ENCODE measurements around the gene KLHL6. TPM values are rescaled to one million over a fixed set of nuclear protein-coding genes. Genes with fewer than 3 reads are reported as not detected.

Gene KLHL6
- total RNA-seq, 1 experiment from 2014 or later = 0.11 TPM

DNA sequence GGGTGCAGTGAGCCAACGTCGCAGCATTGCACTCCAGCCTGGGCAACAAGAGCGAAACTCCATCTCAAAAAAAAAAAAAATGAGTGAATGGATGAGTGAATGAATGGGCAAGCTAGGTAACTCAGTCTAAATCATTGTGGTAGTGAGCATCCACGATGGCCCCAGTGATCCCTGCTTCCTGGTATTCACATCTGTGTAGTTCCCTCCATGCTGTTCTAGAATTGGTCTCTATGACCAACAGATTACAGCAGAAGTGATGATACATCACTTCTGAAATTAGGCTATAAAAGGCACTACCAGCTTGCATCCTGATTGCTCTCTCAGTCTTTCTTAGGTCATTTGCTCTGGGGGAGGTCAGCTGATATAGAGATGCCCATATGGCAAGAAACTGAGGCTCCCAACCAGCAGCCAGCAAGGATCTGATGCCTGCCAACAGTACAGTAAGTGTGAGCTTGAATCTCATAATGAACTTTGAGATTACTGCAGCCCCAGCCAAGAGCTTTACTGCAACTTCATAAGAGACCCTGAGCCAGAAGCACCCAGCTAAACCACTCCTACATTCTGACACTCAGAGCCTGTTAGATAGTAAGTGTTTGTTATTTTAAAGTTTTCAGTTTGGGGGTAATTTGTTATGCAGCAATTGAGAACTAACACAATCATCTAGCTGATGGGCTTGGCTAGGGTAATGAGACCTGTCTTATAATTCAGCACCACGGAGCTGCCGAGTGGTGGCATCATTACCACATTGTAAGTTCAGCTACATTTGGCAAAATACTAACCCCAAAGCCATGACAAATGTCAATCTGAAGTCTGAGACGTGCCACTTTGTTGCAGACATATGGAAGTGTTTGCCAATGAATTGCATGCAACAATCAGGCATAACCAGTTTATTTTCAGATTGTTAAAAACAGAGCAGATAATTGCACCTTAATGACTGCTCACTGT lies 53.0 kb downstream of the KLHL6 start:
- CTCF ChIA-PET = interaction anchor here (1.0 to 2.5 kb wide), 5 partner anchors 12 to 265 kb away, joined by 3 to 7 read pairs (median 4); no protein-coding TSS in a partner anchor

DNA sequence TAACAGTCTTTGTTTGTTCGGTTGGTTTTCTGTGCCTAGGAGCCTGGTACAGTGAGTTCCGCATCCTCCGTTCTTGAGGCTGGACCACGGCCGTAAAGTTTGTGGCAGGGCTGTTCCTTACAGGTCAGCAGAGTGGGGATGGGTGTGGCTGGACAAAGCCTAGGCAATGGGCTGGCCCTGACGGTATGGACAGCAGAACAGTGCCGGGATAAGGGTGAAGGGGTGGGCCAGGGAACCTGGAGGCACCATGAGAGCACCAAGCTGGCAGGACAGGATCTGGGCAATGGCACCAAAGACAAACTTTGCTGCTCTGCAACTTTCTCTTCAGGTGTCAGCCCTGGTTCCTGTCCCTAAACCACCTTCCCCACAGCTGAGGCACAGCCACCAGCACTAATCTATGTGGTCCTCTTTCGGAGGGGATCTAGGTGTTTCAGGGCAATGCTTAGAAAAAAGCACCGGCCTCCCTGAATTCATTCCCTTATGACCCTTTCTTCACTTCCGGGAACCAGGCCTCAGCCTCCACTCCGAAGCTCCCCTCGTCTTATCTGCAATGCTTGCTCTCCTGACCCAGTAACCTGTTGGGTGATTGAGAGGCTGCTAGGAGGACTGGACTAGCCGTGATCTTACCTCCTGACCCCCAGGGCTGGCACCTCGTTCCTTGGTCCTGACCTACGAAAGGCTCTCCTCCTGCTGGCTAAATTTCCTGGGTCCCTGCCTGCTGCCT lies 54.4 kb downstream of the KLHL6 start:
- no peak overlapping the region for H3K4me3 Mint-ChIP-seq
- H3K27ac Mint-ChIP-seq = no peak overlapping the region
- ATAC-seq (no peak), DNase-seq (ENCODE audit: low spot score) (no peak)
- peaks cover 4% of the 10 kb centered on the region; the same call in 1 of the 2 replicates for H3K4me1 Mint-ChIP-seq
- TF ChIP-seq, protein P1, sequence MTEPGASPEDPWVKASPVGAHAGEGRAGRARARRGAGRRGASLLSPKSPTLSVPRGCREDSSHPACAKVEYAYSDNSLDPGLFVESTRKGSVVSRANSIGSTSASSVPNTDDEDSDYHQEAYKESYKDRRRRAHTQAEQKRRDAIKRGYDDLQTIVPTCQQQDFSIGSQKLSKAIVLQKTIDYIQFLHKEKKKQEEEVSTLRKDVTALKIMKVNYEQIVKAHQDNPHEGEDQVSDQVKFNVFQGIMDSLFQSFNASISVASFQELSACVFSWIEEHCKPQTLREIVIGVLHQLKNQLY (CRISPR knock-in tag; IDR thresholded peaks at IDR 0.05) = no peak
- TF ChIP-seq ZNF138 (CRISPR knock-in tag; conservative IDR thresholded peaks at IDR 0.05) = no peak
- TF ChIP-seq TEAD4 (CRISPR knock-in tag; IDR thresholded peaks at IDR 0.05) = no peak
- no peak for TF ChIP-seq FOXJ3 (CRISPR knock-in tag; IDR thresholded peaks at IDR 0.05; ENCODE audit: borderline replicate concordance)
- TF ChIP-seq TP53 (CRISPR knock-in tag; IDR thresholded peaks at IDR 0.05) = no peak
- no peak for TF ChIP-seq RORB (CRISPR knock-in tag; IDR thresholded peaks at IDR 0.05)
- TF ChIP-seq, protein P2, sequence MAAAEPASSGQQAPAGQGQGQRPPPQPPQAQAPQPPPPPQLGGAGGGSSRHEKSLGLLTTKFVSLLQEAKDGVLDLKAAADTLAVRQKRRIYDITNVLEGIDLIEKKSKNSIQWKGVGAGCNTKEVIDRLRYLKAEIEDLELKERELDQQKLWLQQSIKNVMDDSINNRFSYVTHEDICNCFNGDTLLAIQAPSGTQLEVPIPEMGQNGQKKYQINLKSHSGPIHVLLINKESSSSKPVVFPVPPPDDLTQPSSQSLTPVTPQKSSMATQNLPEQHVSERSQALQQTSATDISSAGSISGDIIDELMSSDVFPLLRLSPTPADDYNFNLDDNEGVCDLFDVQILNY (CRISPR knock-in tag; IDR thresholded peaks at IDR 0.05) = no peak
- no peak for TF ChIP-seq ZNF396 (CRISPR knock-in tag; IDR thresholded peaks at IDR 0.05; ENCODE audit: borderline replicate concordance)
- ChIA-PET CTCF (no interaction called here), POLR2A (no interaction called here)
- H3K36me3 Mint-ChIP-seq = no peaks in the 10 kb centered on the region
- H3K27me3 Mint-ChIP-seq (ENCODE audit: low read depth) = peaks cover 4% of the 10 kb centered on the region; the same call in 1 of the 2 replicates
- H3K9me3 Mint-ChIP-seq = 0 out of 2 replicates have a peak, but pooled peaks cover 3% of the 10 kb centered on the region

More for the DNA sequence above, 53.0 kb downstream of the KLHL6 start:
- DNase-seq (ENCODE audit: low spot score) (no peak), ATAC-seq (no peak)
- H3K9me3 Mint-ChIP-seq = 0 out of 2 replicates have a peak, but pooled peaks cover 4% of the 10 kb centered on the region
- H3K4me3 Mint-ChIP-seq = no peak overlapping the region
- POLR2A ChIA-PET = no interaction called here
- TF ChIP-seq, protein P3, sequence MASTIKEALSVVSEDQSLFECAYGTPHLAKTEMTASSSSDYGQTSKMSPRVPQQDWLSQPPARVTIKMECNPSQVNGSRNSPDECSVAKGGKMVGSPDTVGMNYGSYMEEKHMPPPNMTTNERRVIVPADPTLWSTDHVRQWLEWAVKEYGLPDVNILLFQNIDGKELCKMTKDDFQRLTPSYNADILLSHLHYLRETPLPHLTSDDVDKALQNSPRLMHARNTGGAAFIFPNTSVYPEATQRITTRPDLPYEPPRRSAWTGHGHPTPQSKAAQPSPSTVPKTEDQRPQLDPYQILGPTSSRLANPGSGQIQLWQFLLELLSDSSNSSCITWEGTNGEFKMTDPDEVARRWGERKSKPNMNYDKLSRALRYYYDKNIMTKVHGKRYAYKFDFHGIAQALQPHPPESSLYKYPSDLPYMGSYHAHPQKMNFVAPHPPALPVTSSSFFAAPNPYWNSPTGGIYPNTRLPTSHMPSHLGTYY (CRISPR knock-in tag; IDR thresholded peaks at IDR 0.05) = no peak
- TF ChIP-seq ZNF423 (CRISPR knock-in tag; IDR thresholded peaks at IDR 0.05) = no peak
- peaks cover 4% of the 10 kb centered on the region; the same call in 1 of the 2 replicates for H3K4me1 Mint-ChIP-seq
- H3K27ac Mint-ChIP-seq = no peak overlapping the region
- H3K27me3 Mint-ChIP-seq (ENCODE audit: low read depth) = peaks cover 4% of the 10 kb centered on the region; the same call in 1 of the 2 replicates
- H3K36me3 Mint-ChIP-seq = no peaks in the 10 kb centered on the region

DNA sequence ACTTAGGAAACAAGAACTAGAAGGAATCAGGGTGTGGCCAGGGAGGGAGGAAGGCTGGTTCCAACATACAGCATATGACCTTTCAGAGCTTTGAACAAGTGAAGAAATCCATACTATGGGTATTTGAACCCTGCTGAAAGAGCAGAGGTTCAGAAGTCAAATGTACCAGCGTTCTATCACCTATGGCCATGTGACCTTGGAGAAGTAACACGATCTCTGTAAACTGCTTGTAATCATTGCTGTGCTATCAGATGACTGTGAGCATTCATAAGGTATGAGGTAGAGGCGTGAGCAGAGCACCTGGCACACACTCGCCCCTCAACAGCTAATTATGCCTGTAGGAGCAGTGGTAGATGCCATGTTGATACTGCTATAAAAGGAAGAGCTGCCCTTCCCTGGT lies 55.2 kb downstream of the KLHL6 start:
- Mint-ChIP-seq H3K27me3 (ENCODE audit: low read depth) (peaks cover 4% of the 10 kb centered on the region; the same call in 1 of the 2 replicates), H3K4me1 (peaks cover 4% of the 10 kb centered on the region; the same call in 1 of the 2 replicates), H3K27ac (no peak overlapping the region), H3K9me3 (no peaks in the 10 kb centered on the region), H3K36me3 (no peaks in the 10 kb centered on the region), H3K4me3 (no peak overlapping the region)
- no peak for DNase-seq (ENCODE audit: low spot score)
- POLR2A ChIA-PET = no interaction called here
- CTCF ChIA-PET = no interaction called here
- no peak for ATAC-seq
- TF ChIP-seq, protein P4, sequence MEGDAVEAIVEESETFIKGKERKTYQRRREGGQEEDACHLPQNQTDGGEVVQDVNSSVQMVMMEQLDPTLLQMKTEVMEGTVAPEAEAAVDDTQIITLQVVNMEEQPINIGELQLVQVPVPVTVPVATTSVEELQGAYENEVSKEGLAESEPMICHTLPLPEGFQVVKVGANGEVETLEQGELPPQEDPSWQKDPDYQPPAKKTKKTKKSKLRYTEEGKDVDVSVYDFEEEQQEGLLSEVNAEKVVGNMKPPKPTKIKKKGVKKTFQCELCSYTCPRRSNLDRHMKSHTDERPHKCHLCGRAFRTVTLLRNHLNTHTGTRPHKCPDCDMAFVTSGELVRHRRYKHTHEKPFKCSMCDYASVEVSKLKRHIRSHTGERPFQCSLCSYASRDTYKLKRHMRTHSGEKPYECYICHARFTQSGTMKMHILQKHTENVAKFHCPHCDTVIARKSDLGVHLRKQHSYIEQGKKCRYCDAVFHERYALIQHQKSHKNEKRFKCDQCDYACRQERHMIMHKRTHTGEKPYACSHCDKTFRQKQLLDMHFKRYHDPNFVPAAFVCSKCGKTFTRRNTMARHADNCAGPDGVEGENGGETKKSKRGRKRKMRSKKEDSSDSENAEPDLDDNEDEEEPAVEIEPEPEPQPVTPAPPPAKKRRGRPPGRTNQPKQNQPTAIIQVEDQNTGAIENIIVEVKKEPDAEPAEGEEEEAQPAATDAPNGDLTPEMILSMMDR (IDR thresholded peaks at IDR 0.05) = no peak
- no peak for TF ChIP-seq NR3C1 (CRISPR knock-in tag; conservative IDR thresholded peaks at IDR 0.05; ENCODE audit: low read depth)
- no peak for TF ChIP-seq TEAD4 (CRISPR knock-in tag; IDR thresholded peaks at IDR 0.05)
- TF ChIP-seq, protein P5, sequence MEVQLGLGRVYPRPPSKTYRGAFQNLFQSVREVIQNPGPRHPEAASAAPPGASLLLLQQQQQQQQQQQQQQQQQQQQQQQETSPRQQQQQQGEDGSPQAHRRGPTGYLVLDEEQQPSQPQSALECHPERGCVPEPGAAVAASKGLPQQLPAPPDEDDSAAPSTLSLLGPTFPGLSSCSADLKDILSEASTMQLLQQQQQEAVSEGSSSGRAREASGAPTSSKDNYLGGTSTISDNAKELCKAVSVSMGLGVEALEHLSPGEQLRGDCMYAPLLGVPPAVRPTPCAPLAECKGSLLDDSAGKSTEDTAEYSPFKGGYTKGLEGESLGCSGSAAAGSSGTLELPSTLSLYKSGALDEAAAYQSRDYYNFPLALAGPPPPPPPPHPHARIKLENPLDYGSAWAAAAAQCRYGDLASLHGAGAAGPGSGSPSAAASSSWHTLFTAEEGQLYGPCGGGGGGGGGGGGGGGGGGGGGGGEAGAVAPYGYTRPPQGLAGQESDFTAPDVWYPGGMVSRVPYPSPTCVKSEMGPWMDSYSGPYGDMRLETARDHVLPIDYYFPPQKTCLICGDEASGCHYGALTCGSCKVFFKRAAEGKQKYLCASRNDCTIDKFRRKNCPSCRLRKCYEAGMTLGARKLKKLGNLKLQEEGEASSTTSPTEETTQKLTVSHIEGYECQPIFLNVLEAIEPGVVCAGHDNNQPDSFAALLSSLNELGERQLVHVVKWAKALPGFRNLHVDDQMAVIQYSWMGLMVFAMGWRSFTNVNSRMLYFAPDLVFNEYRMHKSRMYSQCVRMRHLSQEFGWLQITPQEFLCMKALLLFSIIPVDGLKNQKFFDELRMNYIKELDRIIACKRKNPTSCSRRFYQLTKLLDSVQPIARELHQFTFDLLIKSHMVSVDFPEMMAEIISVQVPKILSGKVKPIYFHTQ (CRISPR knock-in tag; IDR thresholded peaks at IDR 0.05) = no peak
- no peak for TF ChIP-seq EMX1 (CRISPR knock-in tag; IDR thresholded peaks at IDR 0.05)
- TF ChIP-seq, protein P6, sequence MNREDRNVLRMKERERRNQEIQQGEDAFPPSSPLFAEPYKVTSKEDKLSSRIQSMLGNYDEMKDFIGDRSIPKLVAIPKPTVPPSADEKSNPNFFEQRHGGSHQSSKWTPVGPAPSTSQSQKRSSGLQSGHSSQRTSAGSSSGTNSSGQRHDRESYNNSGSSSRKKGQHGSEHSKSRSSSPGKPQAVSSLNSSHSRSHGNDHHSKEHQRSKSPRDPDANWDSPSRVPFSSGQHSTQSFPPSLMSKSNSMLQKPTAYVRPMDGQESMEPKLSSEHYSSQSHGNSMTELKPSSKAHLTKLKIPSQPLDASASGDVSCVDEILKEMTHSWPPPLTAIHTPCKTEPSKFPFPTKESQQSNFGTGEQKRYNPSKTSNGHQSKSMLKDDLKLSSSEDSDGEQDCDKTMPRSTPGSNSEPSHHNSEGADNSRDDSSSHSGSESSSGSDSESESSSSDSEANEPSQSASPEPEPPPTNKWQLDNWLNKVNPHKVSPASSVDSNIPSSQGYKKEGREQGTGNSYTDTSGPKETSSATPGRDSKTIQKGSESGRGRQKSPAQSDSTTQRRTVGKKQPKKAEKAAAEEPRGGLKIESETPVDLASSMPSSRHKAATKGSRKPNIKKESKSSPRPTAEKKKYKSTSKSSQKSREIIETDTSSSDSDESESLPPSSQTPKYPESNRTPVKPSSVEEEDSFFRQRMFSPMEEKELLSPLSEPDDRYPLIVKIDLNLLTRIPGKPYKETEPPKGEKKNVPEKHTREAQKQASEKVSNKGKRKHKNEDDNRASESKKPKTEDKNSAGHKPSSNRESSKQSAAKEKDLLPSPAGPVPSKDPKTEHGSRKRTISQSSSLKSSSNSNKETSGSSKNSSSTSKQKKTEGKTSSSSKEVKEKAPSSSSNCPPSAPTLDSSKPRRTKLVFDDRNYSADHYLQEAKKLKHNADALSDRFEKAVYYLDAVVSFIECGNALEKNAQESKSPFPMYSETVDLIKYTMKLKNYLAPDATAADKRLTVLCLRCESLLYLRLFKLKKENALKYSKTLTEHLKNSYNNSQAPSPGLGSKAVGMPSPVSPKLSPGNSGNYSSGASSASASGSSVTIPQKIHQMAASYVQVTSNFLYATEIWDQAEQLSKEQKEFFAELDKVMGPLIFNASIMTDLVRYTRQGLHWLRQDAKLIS (CRISPR knock-in tag; IDR thresholded peaks at IDR 0.05; ENCODE audit: borderline replicate concordance) = no peak
- TF ChIP-seq, protein P2 (CRISPR knock-in tag; IDR thresholded peaks at IDR 0.05) = no peak
- TF ChIP-seq NFE2L1 (CRISPR knock-in tag; IDR thresholded peaks at IDR 0.05) = no peak
